GM18526 (cell line): ENCODE measurements around the gene OGFOD1.

Experiments used
- POLR2A ChIP-seq: IDR thresholded peaks from 3 replicates; pipeline ENCODE4 v1.6.1; 2011; ENCODE audit not compliant: insufficient read length; ENCODE audit errors: extremely low read depth

OGFOD1 gene

DNA sequence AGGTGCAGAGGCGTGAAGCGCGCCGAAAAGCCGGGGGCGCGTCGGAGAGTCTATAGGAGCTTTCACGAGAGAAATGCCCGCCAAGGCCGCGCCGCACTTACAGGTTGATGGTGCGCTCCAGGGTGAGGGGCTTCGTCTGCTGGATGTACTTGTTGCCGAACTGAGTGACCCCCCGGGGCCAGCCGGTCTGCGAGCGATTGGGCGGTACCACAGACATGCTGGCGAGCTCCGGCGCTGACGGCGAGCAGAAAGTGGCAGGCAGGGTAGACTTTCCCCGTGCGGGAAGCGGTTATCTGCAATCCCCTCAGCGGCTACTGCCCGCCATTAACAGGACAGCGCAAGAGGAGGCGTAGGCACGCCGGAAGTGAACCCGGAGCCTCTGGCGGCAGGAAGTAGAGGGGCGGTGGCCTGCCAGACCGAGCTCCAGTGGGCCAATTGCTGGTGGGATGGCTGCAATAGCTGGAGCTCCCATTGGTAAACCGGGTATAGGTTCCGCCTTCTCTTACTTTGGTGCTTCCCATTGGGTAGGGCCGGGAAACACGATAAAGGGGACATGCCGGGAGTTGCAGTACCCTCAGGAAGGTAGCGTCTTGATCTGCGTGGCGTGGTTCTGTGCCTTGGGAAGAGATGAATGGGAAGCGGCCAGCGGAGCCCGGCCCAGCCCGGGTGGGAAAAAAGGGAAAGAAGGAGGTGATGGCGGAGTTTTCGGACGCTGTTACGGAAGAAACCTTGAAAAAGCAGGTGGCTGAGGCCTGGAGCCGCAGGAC, at the start of gene OGFOD1, which contains the start of gene NUDT21:
OGFOD1 (plus strand) TSS at position 569 of the 767 bp plus-strand sequence; CDS start at position 628, 59 bp downstream.
NUDT21 (minus strand) TSS at position 347 of the 767 bp plus-strand sequence; CDS start at position 217, 130 bp downstream.
- TF ChIP-seq POLR2A: peak; percentile 84

GRCh38 chr16:56405977-56406672, 45.2 kb upstream of the OGFOD1 start:
- TF ChIP-seq POLR2A: no peak

DNA sequence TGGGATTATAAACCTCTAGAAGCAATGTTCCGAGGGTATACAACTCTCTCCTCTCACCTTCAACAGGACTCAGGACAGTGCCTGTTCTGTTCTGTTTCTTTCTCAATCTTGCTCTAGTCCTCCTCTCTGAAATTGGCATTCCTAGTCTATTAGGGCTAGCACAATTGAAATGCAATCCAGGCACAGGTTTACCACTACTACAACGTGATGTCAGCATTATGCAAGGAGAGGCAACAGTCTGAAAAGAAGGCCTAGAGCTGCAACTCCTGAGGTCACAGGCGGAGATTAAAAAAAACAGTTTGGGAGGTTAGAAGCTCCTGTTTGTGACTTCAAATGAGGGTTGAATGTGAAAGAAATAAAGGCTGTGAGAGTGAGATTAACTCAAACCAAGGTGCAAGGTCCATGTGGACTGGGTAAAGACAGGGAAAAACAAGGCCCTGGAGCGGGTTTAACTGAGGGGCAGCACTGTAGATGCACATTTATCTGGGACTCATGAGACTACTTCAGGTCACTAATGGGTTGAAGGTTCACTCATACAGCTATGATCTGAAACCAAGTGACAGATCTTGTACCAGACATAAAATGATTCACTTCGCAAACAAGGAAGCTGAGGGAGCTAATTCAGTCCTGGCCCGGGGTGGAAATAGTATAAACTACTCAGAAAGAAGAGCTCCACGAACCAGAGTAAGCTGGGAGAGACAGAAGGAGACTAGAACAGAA, 42.8 kb upstream of the OGFOD1 start:
- no peak for TF ChIP-seq POLR2A

DNA sequence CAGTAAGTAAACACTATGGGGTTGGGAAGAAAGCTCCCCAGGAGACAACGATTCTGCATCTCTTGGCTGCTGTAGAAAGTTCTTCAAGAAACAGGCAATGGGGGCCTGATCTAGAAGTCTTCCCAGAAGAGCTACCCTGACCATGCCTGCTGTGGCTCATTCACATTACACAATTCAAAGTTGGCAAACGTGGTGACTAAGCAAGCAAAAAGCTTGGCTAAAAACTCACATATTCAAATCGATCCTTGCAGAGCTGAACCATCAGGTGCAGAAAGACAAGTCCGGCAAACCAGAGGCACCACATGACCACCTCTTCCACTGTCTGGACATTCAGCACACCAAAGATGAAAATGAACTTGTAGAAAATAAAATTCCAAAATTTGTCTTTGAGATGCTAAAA, 42.2 kb upstream of the OGFOD1 start:
- no peak for TF ChIP-seq POLR2A

DNA sequence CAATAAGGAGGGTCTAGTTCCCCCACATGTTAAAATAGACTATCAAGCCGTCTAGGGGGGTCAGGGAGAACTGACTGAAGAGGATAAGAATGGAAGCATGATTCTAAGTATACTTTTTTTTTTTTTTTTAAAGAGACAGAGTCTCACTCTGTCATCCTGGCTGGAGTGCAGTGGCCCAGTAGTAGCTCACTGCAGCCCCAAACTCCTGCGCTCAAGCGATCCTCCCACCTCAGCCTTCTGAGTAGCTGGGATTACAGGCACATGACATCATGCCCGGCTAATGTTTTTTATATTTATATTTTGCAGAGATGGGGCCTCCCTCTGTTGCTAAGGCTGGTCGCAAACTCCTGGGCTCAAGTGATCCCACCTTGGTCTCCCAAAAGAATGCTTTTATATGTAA, 40.2 kb upstream of the OGFOD1 start:
- no peak for TF ChIP-seq POLR2A

GRCh38 chr16:56411624-56412023, 39.7 kb upstream of the OGFOD1 start:
- TF ChIP-seq POLR2A: no peak

DNA sequence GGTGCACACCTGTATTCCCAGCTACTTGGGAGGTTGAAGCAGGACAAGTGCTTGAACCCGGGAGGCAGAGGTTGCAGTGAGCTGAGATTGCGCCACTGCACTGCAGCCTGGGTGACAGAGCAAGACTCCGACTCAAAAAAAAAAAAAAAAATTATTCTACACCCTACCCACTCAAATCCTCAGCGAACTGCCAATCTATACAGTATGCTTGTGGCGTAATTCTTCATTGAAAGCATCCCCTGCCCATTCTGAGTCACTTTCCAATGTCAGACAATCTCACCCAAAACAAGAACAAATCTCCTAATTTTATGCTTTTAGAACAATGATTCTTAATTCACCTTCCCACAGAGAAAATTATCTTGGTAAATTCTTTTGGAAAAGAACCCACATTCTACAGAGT, 38.0 kb upstream of the OGFOD1 start:
- no peak for TF ChIP-seq POLR2A

DNA sequence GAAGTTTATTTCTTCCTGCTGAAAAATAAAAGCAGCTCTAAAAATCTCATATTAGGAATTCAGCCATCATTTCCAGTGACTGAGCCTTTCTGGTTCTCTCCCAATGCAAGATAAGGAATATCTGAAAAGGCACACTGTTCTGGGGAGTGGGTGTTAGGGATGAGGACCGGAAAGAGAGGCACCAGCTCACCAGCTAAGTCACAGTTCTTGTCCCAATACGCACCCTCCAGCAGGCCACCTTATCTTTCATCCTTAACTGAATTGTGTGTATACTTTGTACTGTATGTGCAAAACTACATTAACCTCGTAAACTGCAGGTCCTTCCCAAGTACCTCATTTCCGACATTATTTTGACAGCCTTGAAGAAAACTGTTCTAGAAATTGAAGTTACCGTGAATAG, 37.0 kb upstream of the OGFOD1 start:
- TF ChIP-seq POLR2A: no peak

GRCh38 chr16:56415875-56416274, 35.5 kb upstream of the OGFOD1 start:
- no peak for TF ChIP-seq POLR2A

DNA sequence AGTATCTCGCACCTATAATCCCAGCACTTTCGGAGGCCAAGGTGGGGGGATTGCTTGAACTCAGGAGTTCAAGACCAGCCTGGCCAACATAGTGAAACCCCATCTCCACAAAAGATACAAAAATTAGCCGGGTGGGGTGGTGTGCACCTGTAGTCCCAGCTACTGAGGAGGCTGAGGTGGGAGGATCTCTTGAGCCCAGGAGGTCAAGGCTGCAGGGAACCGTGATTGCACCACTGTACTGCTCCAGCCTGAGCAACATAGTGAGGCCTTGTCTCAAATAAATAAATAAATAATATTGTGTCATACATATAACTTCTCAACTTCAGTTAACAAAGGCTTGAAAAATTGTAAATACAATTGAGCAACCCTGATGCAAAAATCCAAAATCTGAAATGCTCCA, 34.2 kb upstream of the OGFOD1 start:
- TF ChIP-seq POLR2A: no peak

- TF ChIP-seq POLR2A: no peak
These were observed 31.4 kb upstream of the OGFOD1 start for GRCh38 chr16:56419740-56420548.

- TF ChIP-seq POLR2A: no peak
These were observed 30.7 kb upstream of the OGFOD1 start for GRCh38 chr16:56420613-56421012.

DNA sequence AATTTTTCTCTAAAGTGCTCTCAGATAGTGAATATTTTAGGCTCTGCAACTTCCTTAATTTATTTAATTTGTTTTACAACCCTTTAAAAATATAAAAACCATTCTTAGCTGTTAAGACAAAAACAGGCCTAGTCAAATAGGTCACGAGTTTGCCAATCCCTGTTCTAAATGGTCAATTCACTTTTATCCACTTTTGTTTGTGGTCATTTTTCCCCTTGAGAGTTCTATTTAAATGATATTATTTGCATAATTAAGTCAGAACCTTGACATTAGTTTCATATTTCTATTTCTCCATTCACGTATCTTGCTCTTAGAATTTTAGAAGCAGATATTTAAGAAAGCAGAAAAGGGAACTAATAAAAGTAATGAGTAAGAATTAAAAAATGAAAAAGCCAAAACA, 30.0 kb upstream of the OGFOD1 start:
- no peak for TF ChIP-seq POLR2A

DNA sequence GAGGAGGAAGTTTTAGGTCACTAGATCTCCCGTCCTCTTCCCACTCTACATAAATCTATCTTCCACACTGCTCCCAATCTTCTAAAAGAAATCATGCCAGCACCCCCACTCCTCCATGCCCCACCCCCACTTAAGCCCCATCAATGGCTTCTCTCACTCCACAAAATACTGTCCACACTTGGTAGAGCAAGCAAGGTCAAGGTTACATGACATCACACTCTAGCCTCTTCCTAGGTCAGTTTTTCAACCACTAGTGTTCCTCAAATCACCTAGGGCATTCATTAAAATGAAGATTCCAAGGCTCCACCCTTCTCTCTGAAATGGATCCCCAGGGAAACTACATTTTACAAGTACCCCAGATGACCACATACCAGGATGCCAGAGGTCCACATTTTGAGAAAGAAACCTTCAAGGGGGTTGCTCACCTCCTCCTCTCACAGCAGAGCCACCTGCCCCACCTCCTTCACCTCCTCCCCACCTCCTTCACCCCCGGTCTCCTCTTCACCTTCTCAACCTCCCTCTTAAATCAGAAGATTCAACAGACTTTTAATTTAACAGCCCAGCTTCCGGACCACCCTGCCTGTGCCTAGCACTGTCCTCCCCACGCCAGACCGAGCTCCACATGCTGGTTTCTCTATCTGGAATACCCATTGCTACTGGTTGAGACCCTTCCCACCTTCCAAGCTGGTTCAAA, 29.2 kb upstream of the OGFOD1 start:
- TF ChIP-seq POLR2A: no peak

- TF ChIP-seq POLR2A: no peak
These were observed 28.4 kb upstream of the OGFOD1 start for GRCh38 chr16:56422896-56423441.
